NCI-H526 treated with DMSO at 0.1 percent for 48 hours (cell line): ENCODE results near the gene UBA3.

Experiments used
- DNase-seq: peaks from one replicate; lab custom pipeline; 2025; lab: John Stamatoyannopoulos, UW

UBA3 gene

DNA sequence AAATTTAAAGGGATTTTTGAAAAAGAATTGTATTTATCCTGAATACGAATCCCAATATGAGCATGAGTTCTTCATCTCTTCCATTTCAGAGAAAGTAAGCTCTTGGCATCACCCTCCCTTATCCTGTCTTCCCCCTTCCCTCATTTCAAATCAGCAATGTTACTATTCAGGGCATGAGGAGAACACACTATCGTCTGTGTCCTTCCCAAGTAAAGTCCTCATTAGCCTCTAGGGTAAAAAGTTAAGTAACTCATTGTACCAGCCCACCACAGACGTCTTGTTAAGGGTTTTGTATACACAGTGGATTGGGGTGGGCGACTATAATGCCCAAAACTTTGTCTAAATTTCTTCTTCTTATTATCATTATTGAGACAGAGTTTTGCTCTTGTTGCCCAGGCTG lies 19.4 kb upstream of the UBA3 start:
- no peak for DNase-seq

DNA sequence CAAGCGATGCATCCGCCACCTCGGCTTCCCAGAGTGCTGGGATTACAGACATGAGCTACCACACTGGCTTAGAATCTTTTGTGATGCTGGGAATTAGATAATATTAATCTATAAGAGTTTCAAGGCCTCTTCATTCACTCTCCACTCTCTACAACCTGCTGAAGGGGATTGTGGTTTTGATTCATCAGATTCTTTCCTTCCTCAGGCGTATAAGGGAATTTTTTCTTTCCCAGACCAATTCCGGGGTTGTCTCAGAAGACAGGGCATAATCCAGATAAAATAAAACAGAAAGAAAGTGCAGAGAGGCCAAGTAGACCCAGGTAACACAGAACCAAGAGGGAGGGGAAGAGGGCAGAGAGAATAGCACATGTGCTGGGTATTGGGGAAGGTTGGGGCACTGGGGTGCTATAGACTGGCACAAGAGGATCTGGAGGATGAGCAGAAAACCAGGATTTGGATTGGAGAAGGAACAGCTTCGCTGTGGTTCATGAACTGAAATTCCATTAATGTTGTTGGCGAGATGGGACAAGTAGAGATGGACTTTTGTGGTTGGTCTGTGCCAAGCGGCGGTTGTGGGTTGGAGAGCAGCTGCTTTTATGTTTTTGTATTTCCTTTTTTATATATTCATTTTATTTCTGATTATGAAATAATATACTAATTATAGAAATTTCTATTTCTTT lies 17.4 kb upstream of the UBA3 start:
- DNase-seq = no peak

DNA sequence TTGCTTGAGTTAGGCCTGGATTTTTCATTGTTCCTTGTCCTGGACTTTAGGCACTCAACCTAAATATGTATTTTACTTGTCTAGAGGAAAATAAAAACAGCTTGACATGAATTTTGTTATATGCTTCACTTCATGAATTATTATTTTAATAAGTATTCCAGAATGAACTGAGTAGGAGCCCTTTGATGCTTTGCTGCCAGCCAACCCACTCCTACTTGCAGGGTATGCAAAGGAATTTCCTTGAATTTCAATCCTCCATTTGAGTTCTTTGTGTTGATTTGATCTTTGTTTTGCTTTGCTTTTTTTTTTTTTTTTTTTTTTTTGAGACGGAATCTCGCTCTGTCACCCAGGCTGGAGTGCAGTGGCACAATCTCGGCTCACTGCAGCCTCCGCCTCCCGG lies 16.1 kb upstream of the UBA3 start:
- DNase-seq = no peak

DNA sequence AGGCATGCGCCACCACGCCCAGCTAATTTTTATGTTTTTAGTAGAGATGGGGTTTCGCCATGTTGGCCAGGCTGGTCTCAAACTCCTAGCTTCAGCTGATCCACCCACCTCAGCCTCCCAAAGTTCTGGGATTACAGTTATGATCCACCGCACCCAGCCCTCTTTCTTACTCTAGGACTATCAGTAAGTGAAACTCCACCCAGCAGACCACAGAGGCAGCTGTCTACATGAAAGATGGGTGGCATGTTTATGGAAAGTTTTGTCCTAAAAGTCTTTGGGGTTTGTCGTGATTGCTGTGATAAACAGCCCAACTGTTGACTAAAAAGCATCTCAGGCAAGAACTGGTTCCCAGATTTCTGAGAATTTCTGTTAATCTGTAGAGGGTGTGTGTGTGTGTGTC lies 15.5 kb upstream of the UBA3 start:
- no peak for DNase-seq

DNA sequence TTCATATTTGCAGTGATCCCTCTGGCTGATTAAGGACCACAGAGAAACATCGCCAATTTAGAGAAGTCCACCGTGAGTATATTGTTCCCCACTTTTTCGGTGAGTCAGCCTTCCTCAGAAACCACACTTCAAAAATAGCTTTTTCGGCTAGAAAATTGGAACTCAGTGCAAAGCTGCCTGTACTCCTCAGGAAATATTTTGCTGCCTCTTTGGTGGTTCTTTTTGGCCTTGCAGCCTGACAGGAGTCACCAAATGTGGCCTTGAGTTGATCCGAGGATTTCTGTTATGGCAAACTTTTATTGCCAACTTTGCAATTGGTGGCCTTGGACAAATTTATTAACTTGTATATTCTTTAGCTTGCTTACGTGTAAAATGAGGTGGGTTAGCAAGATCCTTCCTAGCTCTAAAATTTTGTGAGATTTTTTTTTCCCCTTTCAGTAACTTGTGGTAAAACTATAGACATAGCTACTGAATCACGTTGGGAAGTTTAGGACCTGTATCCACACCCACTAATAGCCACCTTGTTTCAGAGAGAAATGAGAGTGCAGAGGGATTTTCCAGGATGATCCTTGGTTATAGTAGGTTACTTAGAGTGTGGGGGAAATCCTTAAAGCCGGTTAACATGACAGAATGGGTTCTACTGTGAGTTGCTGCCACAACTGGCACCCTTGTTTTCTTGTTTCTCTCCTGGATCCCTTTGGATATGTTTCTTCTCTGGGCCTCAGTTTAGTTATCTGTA lies 14.5 kb upstream of the UBA3 start:
- no peak for DNase-seq

DNA sequence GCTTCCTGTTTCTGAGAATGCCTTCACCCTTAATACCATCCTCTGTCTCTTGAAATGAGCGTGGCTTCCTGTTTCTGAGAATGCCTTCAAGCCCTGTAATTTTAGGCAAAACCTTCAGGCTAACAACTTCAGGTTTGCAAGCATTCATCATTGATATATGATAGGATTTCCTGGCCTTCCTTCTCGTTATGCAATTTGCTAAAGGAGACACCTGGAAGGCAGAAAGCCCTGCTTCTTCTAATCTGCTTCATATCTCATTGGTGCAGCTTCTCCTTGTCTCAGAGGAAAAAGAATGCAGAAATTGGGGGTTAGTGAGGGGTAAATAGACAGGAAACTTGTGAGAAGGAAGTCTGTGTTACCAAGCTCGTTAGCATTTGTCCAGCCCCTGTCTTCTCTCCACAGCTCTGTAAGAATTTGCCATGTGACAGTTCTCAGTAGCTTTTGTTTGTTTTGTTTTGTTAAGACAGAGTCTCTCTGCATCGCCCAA lies 11.9 kb upstream of the UBA3 start:
- DNase-seq = no peak

DNA sequence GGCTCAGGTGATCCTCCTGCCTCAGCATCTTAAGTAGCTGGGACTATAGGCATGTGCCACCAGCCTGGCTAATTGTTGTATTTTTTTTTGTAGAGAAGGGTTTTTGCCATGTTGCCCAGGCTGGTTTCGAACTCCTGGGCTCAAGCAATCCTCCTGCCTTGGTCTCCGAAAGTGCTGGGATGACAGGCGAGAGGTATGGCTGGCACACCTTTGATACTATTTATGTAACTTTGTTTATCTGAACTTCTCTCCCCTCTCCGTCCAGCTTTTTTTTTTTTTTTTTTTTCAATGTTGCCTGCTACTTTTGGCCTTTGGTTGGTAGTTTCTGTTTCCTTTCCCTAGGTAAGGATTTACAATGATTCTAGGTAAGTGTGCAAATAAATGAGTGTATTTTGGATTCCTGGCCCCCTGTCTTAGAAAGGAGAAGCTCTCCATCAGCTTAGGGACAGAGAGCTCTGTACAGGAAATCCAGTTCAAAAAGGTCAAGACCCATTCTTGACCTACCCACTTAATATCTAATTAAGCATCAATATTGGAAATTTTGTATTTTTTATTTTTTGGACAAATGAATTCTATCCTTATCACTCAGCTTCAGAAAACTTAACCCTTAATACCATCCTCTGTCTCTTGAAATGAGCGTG lies 11.3 kb upstream of the UBA3 start:
- DNase-seq = no peak

DNA sequence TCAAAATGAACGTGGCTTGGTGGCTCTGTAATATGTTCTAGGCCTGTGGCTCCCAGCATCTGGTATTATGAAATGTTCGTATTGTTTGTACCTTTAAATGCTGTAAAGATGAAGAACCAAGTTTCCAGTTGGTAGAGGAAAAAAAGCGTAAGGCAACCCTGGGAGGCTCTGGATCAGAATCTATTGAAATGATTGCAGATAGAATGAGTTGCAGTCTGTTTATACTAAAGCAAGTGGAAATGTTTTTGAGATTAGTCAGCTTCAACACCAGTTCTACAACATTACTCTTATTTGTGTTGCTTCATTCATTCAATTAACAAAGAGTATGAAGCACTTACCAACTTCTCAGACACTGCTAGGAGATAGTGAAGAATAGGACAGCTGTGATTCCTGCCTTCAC lies 9.9 kb upstream of the UBA3 start:
- no peak for DNase-seq

DNA sequence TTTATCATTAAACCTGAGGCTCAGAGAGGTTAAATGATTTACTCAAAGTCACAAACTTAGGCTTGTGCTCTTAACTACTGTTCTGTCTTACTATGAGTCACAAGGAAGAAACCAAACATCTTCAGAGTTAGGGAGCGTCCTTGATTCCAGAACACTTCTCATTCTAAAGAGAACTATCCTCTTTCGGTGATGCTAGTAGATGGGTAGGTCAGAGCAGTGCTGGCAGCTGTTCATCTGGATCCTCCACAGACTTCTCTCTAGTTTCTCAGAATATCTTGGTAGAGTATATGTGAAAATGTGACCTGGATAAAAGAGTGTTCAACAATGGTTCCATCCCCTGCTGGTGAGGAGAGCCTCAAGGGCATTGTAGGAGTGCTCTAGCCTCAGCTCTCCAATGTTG lies 7.9 kb upstream of the UBA3 start:
- DNase-seq = no peak

DNA sequence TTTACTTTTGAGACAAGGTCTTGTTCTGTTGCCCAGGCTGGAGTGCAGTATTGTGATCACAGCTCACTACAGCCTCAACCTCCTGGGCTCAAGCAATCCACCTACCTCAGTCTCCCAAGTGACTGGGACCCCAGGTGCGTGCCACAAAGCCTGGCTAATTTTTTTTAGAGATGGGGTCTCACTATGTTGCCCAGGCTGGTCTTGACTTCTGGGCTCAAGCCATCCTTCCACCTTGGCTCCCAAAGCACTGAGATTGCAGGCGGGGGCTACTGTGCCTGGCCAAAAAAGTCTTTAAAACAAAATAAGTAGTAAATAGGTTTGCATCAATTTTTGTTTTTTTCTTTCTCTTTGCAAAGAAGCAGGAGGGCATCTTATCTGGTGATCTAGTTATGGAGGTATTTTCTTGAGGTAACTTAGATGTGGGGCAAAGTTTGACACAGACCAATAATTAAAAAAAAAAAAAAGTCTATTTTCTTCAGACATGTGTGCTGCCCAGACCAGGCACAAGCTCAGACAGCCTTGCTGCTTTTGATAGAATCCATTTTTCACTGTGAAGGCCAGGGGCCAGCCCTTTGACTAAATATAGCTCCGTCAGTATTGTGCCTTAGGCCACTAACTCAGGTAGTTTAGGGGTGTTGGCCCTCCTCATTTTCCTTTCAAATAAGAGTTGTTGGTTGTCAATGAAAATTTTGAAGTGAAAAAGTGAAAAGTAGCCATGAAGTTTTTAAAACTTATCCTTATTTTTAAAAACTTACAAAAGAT lies 7.0 kb upstream of the UBA3 start:
- DNase-seq = no peak

DNA sequence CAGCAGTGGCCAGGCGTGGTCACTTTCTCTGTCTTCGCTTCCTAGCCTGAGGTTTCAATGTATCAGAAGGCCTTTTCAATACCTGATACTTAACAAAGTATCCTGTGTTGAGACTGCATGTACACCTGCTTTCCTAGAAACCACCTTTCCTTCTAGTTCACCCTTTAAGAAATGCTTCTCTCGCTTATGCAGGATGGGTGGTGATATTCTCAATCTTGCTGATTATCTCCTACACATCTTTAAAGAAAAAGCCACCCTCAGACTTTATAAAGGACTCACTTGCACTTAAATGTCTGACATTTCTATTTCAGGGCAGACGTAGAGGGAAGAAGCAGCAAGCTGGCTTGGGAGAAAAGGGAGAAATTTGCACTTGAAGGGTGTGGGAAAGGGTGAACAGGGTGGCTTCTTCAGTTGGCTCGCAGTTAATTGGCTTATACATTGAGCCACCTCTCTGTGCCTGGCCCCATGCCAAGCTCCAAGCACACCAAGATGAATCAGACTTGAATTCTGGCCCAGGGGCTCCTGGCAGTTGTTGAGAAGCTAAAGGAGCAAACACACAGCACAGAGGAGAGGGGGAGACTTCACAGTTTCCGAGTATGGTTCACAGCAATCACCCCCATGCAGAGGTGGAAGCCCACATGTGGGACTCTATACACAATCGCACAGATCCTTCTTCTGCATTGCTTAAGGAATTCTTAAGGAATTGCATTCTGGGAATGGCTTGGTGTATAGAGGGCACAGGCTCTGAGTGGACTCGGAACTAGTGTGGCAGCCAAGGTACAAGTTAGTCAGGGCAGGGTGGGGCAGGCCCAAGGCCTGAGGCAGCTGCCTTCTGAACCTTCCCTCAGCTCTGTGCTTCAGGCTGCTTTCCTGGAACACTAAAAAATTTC lies 5.9 kb upstream of the UBA3 start:
- no peak for DNase-seq

DNA sequence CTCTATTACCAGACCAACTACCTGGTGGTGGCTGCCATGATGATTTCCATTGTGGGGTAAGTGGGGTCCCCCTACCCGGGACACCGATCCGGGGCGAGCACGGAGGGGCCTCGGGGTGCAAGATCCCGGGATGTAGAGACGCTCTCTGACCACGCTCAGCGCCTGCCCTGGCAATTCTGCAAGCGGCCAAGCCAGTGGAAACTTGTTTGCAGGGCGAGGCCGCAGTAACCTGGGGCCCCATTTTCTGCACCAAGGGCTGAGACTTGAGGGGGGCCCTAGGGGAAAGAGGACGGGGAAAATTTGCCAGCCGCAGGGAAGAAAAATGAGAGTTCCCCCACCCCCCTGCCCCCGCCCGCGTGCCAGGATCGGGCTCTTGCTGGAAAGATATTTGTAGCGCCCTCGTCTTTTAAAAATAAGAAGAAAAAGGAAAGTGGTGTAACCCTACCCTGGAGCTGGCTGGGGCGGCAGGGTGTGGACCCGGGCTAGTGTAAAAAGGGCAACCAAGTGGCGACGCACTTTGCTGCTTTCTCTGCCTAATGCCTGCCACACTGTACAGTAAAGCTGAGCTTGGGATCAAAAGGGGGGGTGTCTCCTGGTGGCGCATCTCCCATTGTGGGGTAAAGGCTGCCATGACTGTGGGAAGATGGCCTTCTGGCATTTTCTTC lies 5.1 kb upstream of the UBA3 start:
- no peak for DNase-seq

DNA sequence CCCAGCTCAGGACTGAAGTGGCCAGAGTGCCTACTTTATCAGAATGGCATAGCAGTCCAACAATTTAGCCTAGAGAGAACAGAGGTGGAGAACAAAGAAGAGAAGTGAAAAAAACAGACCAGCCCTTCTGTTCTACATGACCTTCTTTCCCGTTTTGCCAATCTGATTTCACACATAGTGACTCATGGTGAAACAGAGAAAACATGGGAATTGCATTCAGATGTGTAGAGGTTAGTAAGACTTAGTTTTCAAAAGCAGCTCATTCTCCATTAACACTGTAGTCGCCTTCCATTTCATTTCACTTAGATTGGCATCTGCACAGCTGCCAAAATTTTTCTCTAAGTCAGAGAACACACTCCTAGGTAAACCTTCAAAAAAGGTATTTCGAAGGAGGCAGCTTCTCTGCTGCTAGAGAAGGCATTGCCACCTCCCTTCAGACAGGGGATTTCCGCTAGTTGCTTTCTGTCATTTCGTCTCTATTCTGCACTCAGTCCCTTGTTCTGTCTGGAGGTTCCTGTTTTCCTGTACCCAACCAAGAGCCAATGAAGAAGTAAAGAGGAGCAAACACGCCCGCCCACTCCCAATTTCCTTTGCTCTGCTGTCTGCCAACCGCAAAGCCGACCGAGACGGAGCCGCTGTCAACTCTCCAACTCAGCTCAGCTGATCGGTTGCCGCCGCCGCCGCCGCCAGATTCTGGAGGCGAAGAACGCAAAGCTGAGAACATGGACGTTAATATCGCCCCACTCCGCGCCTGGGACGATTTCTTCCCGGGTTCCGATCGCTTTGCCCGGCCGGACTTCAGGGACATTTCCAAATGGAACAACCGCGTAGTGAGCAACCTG lies 4.4 kb upstream of the UBA3 start, which contains the start of gene ARL6IP5:
Gene ARL6IP5, plus strand, starts transcription at position 612 of the 842 bp plus-strand sequence. Its CDS starts 111 bp downstream, at position 723.
- DNase-seq = peak; percentile 78

DNA sequence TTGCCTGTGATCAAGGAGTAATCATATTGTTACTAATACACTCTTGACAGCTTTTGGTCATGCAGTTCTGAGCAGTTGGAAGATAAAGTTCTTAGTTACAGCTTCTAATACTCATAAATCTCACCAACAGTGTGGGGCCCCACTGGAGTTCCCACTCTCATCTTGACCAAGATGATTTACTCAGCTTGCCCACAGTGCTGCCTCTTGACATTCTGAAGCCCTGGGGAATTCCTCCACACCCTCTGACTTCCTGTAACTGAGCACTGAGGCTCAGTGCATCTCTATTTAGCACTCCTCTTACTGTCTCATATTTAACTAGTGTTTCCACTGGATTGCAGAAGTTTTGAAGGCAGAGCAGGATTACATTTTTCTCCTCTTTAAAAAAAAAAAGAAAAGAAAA lies 2.6 kb upstream of the UBA3 start:
- DNase-seq = no peak

DNA sequence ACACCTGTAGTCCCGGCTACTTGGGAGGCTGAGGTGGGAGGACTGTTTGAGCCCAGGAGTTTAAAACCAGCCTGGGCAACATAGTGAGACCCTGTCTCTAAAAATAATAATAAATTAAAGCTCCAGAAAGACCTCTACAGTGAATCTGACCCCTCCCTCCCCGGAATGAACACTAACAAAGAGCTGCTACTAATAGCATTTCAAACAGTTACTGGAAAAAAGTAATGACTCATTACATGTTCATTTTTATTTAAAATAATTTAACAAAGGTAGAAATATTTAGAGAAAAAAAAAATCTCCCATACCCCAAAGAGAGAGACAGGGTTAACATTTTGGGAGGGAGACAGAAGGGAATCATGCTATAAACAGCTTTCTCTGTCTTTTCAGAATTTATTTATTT lies 2.2 kb upstream of the UBA3 start:
- no peak for DNase-seq

DNA sequence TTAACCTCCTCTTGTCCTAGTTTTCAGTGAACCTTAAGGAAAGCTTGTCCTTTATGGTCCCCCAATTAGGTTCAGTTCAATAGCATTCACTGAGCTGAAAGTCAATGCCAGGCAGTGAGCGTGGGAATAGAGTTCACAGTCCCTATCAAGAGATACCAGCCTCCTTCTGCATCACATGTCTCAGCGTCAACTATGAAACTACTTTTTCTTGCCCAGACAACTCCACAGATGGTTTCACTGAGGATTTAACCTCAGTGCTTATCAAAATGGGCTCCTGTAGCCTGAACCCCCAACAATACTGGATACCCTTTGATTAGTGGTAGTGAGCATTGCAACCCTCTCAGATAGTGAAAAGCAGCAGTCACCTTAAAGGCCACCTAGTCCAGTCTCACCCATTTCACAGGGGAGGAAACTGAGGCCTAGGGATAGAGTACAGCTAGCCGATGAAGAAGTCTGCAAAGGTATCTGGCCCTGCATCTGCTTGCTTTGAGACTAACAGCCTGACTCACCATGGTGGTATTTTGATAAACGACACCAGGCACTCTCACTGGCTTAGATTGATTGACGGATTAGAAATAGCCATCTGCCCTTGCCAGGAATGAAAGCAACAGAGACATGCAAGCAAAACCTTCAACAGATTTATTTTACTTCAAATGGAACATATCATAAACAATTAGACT lies 1.6 kb upstream of the UBA3 start:
- DNase-seq = no peak

DNA sequence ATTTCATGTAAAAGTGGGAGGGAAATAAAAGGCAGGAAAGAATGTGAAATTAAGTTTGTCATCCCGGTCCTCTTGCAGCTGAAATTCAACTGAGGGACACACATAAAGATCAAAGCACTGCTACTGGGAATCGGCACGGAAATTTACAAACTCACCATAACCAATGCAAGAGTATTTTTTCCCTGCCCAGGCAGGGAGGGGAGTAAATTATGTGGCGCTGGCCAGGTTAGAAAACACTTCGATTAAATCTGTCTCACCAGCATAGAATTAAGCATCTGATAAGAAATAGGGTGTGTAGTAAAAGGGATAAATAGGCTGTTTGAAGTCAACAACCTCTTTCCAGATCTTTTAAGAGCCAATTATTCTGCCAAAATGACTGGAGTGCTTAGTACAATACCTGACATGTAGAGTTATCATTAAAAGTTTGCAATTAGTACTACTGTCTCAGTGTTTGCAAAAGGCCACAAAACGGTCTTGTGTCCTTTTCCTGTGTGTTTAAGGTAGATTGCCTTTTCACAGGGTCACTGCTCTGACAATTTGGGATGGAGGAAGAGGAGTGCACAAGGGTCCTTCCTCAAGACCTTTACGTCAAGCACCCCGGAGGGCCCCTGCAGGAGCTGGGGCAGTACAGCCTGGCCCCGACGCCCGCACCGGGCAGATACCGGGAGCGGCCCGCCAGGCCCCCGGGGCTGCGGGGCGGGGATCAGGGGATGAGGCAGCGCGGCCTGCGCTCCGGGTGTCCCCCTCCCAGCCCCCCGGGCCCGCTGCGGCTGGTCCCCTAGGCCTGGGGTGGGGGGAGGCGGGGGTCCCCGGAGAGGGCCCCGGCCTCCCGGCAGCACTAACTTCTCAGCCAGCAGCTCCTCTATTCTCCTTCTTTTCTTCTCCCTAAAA lies 651 bp downstream of the UBA3 start:
- peak; percentile 8 for DNase-seq

DNA sequence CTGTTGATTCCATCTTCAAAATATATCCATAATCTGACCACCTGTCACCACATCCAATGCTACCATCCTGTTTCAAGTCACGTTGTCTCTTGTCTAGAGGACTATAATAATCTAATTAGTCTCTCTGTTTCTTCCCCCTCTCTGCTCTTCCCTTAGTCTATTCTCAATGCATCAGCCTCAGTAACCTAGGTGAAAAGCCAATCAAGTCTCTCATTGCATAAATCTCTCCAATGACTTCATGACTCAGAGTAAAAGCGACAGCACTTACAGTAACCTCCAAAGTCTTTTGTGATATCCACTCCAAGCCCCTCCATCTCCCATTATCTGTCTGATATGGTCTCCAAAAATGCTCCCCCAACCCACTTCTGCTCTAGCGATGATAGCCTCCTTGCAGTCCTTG lies 7.2 kb downstream of the UBA3 start:
- no peak for DNase-seq
